ENCODE data around the gene ZNF226. TPM values are rescaled to one million over a fixed set of nuclear protein-coding genes. Genes with fewer than 3 reads are reported as not detected.
"Not testable (repeated sequence)": the region's sequence is repeated elsewhere in the genome, so short reads cannot be mapped to it uniquely, and the experiment has no call there.

The ZNF226 gene
- total RNA-seq, 1 experiment from 2014 or later: 12.9 TPM

DNA sequence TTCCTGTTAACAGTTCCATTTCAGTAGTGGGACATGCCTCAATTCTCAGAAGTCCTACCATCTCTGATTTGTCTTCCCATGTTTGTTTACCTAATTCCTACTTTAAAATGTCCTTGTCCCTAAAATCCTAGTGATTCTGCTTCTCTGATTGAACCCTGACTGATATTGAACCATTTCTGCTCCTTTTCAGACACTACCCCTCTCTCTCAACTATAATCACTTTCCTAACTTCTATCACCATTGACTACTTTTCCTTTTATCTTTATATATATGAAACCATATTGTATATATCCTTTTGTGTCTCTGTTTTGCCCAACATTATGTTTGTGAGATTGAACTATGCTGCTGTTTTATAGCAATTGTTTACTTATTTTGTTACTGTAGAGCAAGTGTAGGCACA, 31.9 kb downstream of the ZNF226 start:
- BruUV-seq (replicated peaks): no TSS peak
- no peaks in the 10 kb centered on the region for H3K4me1 ChIP-seq (replicated peaks; ENCODE audit: insufficient read depth)
- no peak for DNase-seq
- H3K36me3 ChIP-seq (ENCODE audit: low read depth): no peaks in the 10 kb centered on the region
- no peaks in the 10 kb centered on the region for H3K79me2 ChIP-seq (ENCODE audit: low read depth)
- no peaks in the 10 kb centered on the region for H3K9me2 ChIP-seq (ENCODE audit: insufficient read depth)
- no peaks in the 10 kb centered on the region for H4K20me1 ChIP-seq (ENCODE audit: insufficient read depth)
- H3K27ac ChIP-seq: no peak overlapping the region
- ChIA-PET POLR2A (ENCODE audit: unreplicated experiment) (no interaction called here), CTCF (no interaction called here)
- TF ChIP-seq EZH2 (IDR thresholded peaks at IDR 0.05; ENCODE audit: low read depth) (no peak), CTCF (conservative IDR thresholded peaks at IDR 0.05) (no peak)
- intact Hi-C loops (cut with micrococcal nuclease; ENCODE audit: unreplicated experiment): no loop called here
- no peaks in the 10 kb centered on the region for H3K27me3 ChIP-seq (ENCODE audit: insufficient read depth, low read depth)
- no peaks in the 10 kb centered on the region for H3F3A ChIP-seq (ENCODE audit: insufficient read depth, low read depth)
- no peak overlapping the region for H3K4me3 ChIP-seq
- H3K4me2 ChIP-seq: no peak overlapping the region
- H3K9me3 ChIP-seq (ENCODE audit: insufficient read depth, low read depth): peaks cover 2% of the 10 kb centered on the region; the same call in 1 of the 2 replicates
- no peak overlapping the region for H2AFZ ChIP-seq

DNA sequence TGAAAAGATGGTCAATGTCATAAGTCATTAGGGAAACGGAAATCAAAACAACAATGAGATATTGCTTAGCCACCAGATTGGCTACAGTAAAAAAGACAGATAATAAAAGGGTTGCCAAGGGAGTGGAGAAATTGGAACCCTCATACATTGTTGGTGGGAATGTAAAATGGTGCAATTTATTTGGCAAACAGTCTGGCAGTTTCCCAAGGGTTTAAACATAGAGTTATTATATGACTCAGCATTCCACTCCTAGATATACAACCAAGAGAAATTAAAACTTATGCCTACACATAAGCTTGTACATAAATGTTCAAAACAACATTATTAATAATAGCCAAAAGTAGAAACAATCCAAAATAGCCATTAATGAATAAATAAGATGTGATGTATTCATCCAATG, 37.6 kb downstream of the ZNF226 start:
- no peak overlapping the region for H3K4me2 ChIP-seq
- H2AFZ ChIP-seq: no peak overlapping the region; the same call in 1 of the 2 replicates
- DNase-seq: no peak
- intact Hi-C loops (cut with micrococcal nuclease; ENCODE audit: unreplicated experiment): no loop called here
- H3K27me3 ChIP-seq (ENCODE audit: insufficient read depth, low read depth): no peaks in the 10 kb centered on the region
- no peaks in the 10 kb centered on the region for H3K9me2 ChIP-seq (ENCODE audit: insufficient read depth)
- H3F3A ChIP-seq (ENCODE audit: insufficient read depth, low read depth): peaks cover 12% of the 10 kb centered on the region; the same call in 1 of the 2 replicates
- H3K4me3 ChIP-seq: no peak overlapping the region
- CTCF ChIA-PET: no interaction called here
- H3K36me3 ChIP-seq (ENCODE audit: low read depth): no peaks in the 10 kb centered on the region
- POLR2A ChIA-PET (ENCODE audit: unreplicated experiment): no interaction called here
- H3K4me1 ChIP-seq (replicated peaks; ENCODE audit: insufficient read depth): no peaks in the 10 kb centered on the region
- no peak overlapping the region for H3K27ac ChIP-seq
- TF ChIP-seq EZH2 (IDR thresholded peaks at IDR 0.05; ENCODE audit: low read depth): no peak
- no peak for TF ChIP-seq CTCF (conservative IDR thresholded peaks at IDR 0.05)
- H4K20me1 ChIP-seq (ENCODE audit: insufficient read depth): no peaks in the 10 kb centered on the region
- BruUV-seq (replicated peaks): no TSS peak
- H3K9me3 ChIP-seq (ENCODE audit: insufficient read depth, low read depth): peaks cover 18% of the 10 kb centered on the region
- no peaks in the 10 kb centered on the region for H3K79me2 ChIP-seq (ENCODE audit: low read depth)

GRCh38 chr19:44202974-44203373, 38.1 kb downstream of the ZNF226 start:
- Histone ChIP-seq H2AFZ (no peak overlapping the region; the same call in 1 of the 2 replicates), H3K4me3 (no peak overlapping the region), H3K36me3 (ENCODE audit: low read depth) (no peaks in the 10 kb centered on the region), H3K4me2 (no peak overlapping the region), H3K79me2 (ENCODE audit: low read depth) (no peaks in the 10 kb centered on the region), H3K9me3 (ENCODE audit: insufficient read depth, low read depth) (peaks cover 18% of the 10 kb centered on the region), H3K27me3 (ENCODE audit: insufficient read depth, low read depth) (no peaks in the 10 kb centered on the region), H3F3A (ENCODE audit: insufficient read depth, low read depth) (peaks cover 12% of the 10 kb centered on the region; the same call in 1 of the 2 replicates), H3K4me1 (replicated peaks; ENCODE audit: insufficient read depth) (peaks cover under 1% of the 10 kb centered on the region; the same call in 1 of the 2 replicates), H4K20me1 (ENCODE audit: insufficient read depth) (no peaks in the 10 kb centered on the region), H3K27ac (no peak overlapping the region), H3K9me2 (ENCODE audit: insufficient read depth) (no peaks in the 10 kb centered on the region)
- ChIA-PET CTCF (no interaction called here), POLR2A (ENCODE audit: unreplicated experiment) (no interaction called here)
- intact Hi-C loops (cut with micrococcal nuclease; ENCODE audit: unreplicated experiment): no loop called here
- no TSS peak for BruUV-seq (replicated peaks)
- no peak for DNase-seq
- no peak for TF ChIP-seq EZH2 (IDR thresholded peaks at IDR 0.05; ENCODE audit: low read depth)
- TF ChIP-seq CTCF (conservative IDR thresholded peaks at IDR 0.05): no peak

DNA sequence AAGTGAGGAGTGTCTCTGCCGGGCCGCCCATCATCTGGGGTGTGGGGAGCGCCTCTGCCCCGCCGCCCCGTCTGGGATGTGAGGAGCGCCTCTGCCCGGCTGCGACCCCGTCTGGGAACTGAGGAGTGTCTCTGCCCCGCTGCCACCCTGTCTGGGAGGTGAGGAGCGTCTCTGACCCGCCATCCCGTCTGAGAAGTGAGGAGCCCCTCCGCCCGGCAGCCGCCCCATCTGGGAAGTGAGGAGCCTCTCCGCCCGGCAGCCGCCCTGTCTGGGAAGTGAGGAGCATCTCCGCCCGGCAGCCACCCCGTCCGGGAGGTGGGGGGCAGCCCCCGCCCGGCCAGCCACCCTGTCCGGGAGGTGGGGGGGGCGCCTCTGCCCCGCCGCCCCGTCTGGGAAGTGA, 39.0 kb downstream of the ZNF226 start:
- BruUV-seq (replicated peaks); CTCF ChIA-PET; H4K20me1 ChIP-seq (ENCODE audit: insufficient read depth); H3K79me2 ChIP-seq (ENCODE audit: low read depth); H3K9me2 ChIP-seq (ENCODE audit: insufficient read depth); H2AFZ ChIP-seq; H3K27ac ChIP-seq; intact Hi-C loops (cut with micrococcal nuclease; ENCODE audit: unreplicated experiment); H3K36me3 ChIP-seq (ENCODE audit: low read depth); DNase-seq; POLR2A ChIA-PET (ENCODE audit: unreplicated experiment); H3K4me1 ChIP-seq (replicated peaks; ENCODE audit: insufficient read depth); H3K4me3 ChIP-seq; H3K27me3 ChIP-seq (ENCODE audit: insufficient read depth, low read depth); H3K4me2 ChIP-seq: not testable (repeated sequence)
- Histone ChIP-seq H3K9me3 (ENCODE audit: insufficient read depth, low read depth) (peaks cover 18% of the 10 kb centered on the region), H3F3A (ENCODE audit: insufficient read depth, low read depth) (peaks cover 12% of the 10 kb centered on the region; the same call in 1 of the 2 replicates)
